ENCODE measurements around the gene NCOA1. TPM values are rescaled to one million over a fixed set of nuclear protein-coding genes. Genes with fewer than 3 reads are reported as not detected.

Gene NCOA1
- total RNA-seq, 1 donor from 2014 or later = 3.4 TPM

DNA sequence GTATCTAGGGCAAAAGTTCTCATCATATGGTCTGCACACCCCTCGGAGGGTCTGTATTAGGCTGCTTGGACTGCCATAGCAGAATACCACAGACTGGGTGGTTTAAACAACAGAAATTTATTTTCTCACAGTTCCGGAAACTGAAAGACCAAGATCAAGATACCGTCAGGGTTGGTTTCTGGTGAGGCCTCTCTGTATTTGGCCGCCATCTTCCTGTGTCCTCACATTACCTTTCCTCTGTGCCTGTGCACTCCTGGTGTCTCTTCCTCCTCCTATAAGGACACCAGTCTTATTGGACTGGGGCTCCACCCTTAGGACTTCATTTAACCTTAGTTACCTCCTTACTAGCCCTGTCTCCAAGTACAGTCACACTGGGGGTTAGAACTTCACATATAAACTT is 132.5 kb downstream of the NCOA1 start:
- DNase-seq (ENCODE audit: low read depth) (no peak), FAIRE-seq (no peak)
- no peak for TF ChIP-seq CTCF (IDR thresholded peaks at IDR 0.05; ENCODE audit: insufficient read depth, low read length, severe bottlenecking)
- Histone ChIP-seq H3K27me3 (ENCODE audit: control insufficient read depth, insufficient read depth, low read length) (no peaks in the 10 kb centered on the region), H3K36me3 (ENCODE audit: control insufficient read depth, insufficient read depth, low read length) (no peaks in the 10 kb centered on the region), H3K4me3 (ENCODE audit: low read depth, low read length) (no peak overlapping the region)

- TF ChIP-seq CTCF (IDR thresholded peaks at IDR 0.05; ENCODE audit: insufficient read depth, low read length, severe bottlenecking) = no peak
- FAIRE-seq (no peak), DNase-seq (ENCODE audit: low read depth) (no peak)
- H3K27me3 ChIP-seq (ENCODE audit: control insufficient read depth, insufficient read depth, low read length) = no peaks in the 10 kb centered on the region
- H3K36me3 ChIP-seq (ENCODE audit: control insufficient read depth, insufficient read depth, low read length) = no peaks in the 10 kb centered on the region
- no peak overlapping the region for H3K4me3 ChIP-seq (ENCODE audit: low read depth, low read length)
Observed at GRCh38 chr2:24625728-24626127, 134.7 kb downstream of the NCOA1 start.

GRCh38 chr2:24626131-24626530 is 135.1 kb downstream of the NCOA1 start:
- no peak for TF ChIP-seq CTCF (IDR thresholded peaks at IDR 0.05; ENCODE audit: insufficient read depth, low read length, severe bottlenecking)
- H3K27me3 ChIP-seq (ENCODE audit: control insufficient read depth, insufficient read depth, low read length) = no peaks in the 10 kb centered on the region
- FAIRE-seq = no peak
- H3K36me3 ChIP-seq (ENCODE audit: control insufficient read depth, insufficient read depth, low read length) = no peaks in the 10 kb centered on the region
- no peak overlapping the region for H3K4me3 ChIP-seq (ENCODE audit: low read depth, low read length)
- no peak for DNase-seq (ENCODE audit: low read depth)

DNA sequence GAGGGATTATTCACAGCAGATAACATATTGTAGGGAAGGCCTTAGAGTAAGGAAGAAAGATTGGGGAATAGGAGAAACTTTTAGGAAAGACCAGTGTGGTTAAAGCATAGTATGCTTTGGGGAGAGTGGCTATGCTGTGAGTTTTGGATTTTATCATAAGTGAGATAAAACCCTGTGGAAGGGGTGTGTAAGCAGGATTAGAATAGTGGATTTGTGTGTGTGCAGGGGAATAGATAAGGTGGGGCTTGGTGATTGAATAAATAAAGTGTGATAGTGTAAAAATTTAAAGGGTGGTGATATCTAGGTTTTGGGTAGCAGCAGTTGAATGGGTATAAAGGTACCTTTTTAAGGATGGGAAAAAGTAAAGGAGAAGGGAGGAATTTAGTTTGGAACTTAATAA is 137.7 kb downstream of the NCOA1 start:
- no peak for FAIRE-seq
- Histone ChIP-seq H3K4me3 (ENCODE audit: low read depth, low read length) (no peak overlapping the region), H3K27me3 (ENCODE audit: control insufficient read depth, insufficient read depth, low read length) (no peaks in the 10 kb centered on the region), H3K36me3 (ENCODE audit: control insufficient read depth, insufficient read depth, low read length) (no peaks in the 10 kb centered on the region)
- DNase-seq (ENCODE audit: low read depth) = no peak
- no peak for TF ChIP-seq CTCF (IDR thresholded peaks at IDR 0.05; ENCODE audit: insufficient read depth, low read length, severe bottlenecking)

GRCh38 chr2:24632172-24632571 is 141.1 kb downstream of the NCOA1 start:
- TF ChIP-seq CTCF (IDR thresholded peaks at IDR 0.05; ENCODE audit: insufficient read depth, low read length, severe bottlenecking) = no peak
- no peak for DNase-seq (ENCODE audit: low read depth)
- Histone ChIP-seq H3K36me3 (ENCODE audit: control insufficient read depth, insufficient read depth, low read length) (no peaks in the 10 kb centered on the region), H3K4me3 (ENCODE audit: low read depth, low read length) (no peak overlapping the region), H3K27me3 (ENCODE audit: control insufficient read depth, insufficient read depth, low read length) (no peaks in the 10 kb centered on the region)
- no peak for FAIRE-seq

DNA sequence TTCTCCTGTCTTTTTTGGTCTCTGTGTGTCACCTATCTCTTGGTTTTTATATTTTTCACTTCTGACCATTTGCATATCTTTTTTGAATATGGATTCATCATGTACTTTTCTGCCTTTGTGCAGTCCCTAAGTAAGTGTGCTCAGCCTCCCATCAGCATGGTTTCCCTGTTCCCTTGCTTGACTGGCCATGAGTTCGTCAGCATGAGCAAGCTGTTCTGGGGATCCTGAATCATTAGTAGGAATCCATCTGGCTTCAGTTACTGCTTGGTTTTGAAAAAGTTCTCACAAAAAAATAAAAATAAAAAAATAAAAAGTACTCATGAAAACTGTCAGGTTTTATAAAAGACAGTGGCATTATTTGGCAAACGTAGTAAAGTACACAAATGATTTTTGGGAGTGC is 144.1 kb downstream of the NCOA1 start:
- no peaks in the 10 kb centered on the region for H3K36me3 ChIP-seq (ENCODE audit: control insufficient read depth, insufficient read depth, low read length)
- TF ChIP-seq CTCF (IDR thresholded peaks at IDR 0.05; ENCODE audit: insufficient read depth, low read length, severe bottlenecking) = no peak
- FAIRE-seq (no peak), DNase-seq (ENCODE audit: low read depth) (no peak)
- no peak overlapping the region for H3K4me3 ChIP-seq (ENCODE audit: low read depth, low read length)
- H3K27me3 ChIP-seq (ENCODE audit: control insufficient read depth, insufficient read depth, low read length) = no peaks in the 10 kb centered on the region

All from bronchial epithelial cell (primary cell).